NOMO-1 treated with DMSO at 0.1 percent for 48 hours (cell line): ENCODE results near the gene KLRC1.
"Not testable (repeated sequence)": the region's sequence is repeated elsewhere in the genome, so short reads cannot be mapped to it uniquely, and the experiment has no call there.

Source experiments
- DNase-seq: peaks from one replicate; lab custom pipeline; 2025; ENCODE audit not compliant: unreplicated experiment; lab: John Stamatoyannopoulos, UW

Gene KLRC1

GRCh38 chr12:10453156-10453555, at the start of gene KLRC1:
Gene KLRC1, minus strand, starts transcription at chr12:10453377. Its CDS starts 2,221 bp downstream, at chr12:10451156.
- DNase-seq: no peak

DNA sequence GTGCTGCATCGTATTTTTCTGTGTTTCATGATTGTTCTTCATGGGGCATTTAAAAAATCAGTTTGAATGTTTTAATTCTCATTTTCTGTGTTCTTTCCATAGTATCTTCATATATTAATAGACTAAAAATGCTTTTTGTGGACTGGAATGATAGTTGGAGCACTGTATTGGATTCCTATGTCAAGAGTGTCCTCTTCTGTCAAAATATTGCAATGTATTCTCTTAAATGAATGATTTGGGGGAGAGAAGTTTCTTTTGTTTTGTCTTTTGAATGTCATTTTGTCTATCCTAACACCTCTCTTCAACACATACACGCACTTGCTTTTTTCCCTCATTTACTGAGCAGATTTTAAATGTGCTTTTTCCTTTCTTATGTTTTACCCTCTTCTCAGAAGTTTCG, 47.9 kb upstream of the KLRC1 start:
- DNase-seq: peak; percentile 18

DNA sequence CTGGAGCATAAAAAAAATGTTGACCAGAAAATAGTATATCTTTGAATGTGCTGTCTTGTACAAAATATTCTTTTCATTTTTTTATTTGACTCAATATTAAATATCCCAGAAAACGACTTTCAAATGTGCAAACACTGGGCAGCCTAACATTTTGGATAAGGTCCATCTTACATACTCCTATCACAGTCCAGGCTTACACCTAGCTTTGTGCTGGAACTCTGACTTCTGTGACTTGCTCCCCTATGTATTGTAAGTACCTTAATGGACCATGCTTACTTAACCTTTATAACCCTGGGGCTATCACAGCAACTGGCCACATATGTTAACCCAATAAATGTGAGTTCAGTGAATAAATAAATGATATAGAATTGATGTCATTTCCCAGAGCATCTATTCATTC, 44.9 kb upstream of the KLRC1 start:
- DNase-seq: no peak

DNA sequence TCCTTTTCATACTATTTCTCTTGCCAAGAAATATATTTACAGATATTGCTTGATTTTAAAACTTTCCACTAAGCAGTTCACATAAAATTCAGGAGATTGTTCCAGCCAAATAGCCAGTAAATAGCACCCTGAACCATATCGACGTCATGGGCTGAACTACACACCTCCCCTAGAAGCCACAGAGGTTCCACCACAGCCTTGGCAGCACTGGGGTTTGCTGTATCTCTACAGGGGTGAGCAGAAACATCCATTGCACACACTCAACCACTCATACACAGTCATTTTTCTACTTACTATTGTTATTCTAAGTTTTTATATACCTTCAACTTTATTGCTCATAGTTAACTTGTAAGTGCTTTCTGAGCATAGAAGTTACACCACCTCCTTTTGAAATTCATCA, 44.4 kb upstream of the KLRC1 start:
- DNase-seq: no peak

DNA sequence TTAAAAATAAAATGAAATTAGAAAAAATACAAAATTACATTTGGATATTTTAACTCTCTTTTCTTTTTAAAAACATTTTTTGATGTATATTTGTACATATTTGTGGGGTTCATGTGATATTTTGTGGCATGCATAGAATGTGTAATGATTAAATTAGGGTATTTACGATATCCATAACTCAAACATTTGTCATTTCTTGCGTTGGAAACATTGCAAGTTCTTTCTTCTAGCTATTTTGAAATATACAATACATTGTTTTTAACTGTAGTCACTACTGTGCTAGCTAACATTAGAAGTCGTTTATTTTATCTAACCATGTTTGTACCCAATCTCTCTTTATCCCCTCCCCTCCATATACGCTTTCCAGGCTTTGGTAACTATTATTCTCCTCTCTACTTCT, 38.6 kb upstream of the KLRC1 start:
- DNase-seq: no peak

DNA sequence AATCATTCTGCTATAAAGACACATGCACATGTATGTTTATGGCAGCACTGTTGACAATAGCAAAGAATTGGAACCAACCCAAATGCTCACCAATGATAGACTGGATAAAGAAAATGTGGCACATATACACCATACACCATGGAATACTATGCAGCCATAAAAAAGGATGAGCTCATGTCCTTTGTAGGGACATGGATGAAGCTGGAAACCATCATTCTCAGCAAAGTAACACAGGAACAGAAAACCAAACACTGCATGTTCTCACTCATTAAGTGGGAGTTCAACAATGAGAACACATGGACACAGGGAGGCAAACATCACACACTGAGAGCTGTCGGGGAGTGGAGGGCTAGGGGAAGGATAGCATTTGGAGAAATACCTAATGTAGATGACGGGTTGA, 34.2 kb upstream of the KLRC1 start:
- not testable (repeated sequence) for DNase-seq

DNA sequence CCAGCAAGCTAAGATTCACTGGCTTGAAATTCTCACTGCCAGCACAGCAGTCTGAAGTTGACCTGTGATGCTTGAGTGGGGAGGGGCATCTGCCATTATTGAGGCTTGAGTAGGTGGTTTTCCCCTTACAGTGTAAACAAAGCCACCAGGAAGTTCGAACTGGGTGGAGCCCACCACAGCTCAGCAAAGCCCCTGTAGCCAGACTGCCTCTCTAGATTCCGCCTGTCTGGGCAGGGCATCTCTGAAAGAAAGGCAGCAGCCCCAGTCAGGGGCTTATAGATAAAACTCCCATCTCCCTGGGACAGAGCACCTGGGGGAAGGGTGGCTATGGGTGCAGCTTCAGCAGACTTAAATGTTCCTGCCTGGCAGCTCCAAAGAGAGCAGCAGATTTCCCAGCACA, 28.7 kb upstream of the KLRC1 start:
- DNase-seq: not testable (repeated sequence)

DNA sequence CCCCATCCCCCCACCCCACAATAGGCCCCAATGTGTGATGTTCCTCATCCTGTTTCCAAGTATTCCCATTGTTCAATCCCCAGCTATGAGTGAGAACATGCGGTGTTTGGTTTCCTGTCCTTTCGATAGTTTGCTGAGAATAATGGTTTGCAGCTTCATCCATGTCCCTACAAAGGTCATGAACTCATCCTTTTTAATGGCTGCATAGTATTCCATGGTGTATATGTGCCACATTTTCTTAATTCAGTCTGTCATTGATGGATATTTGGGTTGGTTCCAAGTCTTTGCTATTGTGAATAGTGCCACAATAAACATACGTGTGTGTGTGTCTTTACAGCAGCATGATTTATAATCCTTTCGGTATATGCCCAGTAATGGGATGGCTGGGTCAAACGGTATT, 19.6 kb upstream of the KLRC1 start:
- not testable (repeated sequence) for DNase-seq

DNA sequence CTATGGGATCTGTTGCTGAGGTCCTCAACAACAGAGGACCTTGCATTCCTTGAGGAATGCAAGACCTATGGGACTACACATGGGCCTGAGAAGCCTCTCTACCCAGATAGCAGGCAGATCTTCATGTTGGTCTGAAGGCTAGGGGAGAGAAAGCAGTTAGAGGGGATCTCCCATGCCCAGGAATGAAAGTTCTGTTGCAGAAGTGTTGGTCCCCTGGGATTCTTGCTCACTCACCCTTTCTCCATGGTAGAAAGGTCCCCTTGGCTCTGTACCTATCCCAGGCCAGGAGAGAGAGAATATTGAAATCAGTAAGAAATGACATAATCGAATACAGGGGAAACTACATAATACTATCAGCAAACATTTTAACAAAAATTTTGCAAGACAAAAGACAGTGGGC, 16.5 kb upstream of the KLRC1 start:
- DNase-seq: no peak

DNA sequence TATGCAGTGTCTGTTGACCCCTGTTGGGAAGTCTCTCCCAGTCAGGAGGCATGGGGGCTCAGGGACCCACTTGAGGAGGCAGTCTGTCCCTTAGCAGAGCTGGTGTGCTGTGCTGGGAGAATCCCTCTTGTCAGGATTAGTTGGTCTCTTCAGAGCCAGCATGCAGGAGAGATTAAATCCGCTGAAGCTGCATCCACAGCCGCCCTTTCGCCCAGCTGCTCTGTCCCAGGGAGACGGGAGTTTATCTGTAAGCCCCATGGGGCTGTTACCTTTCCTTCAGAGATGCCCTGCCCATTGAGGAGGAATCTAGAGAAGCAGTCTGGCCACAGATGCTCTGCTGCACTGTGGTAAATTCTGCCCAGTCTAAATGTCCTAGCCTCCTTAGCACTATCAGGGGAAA, 13.1 kb upstream of the KLRC1 start:
- DNase-seq: no peak

DNA sequence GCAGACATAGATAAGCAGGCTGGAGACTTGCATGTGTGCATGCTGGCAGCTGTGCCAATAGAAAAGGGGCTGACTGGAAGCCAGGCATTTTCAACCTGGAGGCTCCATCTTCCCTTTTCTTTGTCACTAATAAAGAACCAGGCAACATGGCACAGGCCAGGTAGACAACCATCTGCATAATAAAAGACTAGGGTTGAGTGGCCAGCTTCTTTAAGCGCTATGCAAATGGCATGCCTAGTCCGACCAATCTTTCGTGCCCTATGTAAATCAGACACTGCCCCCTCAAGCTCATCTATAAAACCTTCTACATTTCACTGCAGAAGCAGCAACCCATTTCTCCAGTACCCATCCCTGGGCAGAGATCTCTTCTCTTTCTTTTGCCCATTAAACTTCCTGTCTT, 4.6 kb upstream of the KLRC1 start:
- DNase-seq: no peak

- no peak for DNase-seq
Observed at GRCh38 chr12:10456856-10457255, 3.7 kb upstream of the KLRC1 start.

DNA sequence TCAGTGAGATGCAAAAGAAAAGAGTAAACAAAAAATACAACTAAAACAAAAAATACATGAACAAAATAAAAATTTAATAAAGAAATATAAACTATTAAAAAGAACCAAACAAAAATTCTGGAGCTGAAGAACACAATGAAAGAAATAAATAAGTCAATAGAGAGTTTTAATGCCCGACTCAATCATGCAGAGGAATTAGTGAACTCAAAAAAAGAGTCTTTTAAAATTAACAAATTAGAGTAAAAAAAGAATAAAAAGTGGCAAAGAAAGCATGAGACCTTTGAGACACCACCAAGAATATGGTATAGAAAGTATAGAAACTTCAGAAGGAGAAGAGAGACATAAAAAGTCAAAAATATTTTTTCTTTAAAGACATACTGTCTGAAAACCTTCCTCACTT, 2.6 kb upstream of the KLRC1 start:
- DNase-seq: no peak

GRCh38 chr12:10454531-10454930, 1.4 kb upstream of the KLRC1 start:
- DNase-seq: no peak

GRCh38 chr12:10448236-10448635, 4.9 kb downstream of the KLRC1 start:
- DNase-seq: no peak

DNA sequence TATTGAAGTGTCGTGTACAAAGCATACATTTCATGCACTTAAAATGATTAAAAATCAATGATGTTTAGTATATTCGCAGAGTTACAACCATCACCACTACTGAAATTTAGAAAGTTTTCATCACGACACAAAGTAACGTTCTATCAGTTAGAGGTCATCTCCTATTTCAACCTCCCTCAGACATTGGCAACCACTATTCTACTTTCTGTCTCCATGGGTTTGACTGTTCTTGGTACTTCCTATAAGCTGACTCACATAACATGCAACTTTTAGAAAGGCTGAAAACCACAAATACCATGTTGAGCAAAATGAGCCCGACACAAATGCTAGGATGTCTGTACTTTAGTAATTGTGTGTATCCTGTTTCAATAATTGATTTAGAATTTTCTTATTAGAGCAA, 7.1 kb downstream of the KLRC1 start:
- DNase-seq: not testable (repeated sequence)

DNA sequence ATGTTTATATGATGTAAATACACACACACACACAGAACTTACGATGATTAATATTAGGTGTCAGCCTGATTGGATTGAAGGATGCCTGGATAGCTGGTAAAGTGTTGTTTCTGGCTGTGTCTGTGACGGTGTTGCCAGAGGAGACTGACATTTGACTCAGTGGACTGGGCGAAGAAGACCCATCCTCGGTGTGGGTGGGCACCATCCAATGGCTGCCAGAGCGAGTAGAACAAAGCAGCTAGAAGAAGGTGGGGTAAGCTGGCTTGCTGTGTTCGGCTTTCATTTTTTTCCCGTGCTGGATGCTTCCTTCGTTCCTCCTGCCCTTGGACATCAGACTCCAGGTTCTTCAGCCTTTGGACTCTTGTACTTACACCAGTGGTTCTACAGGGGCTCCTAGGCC, 12.0 kb downstream of the KLRC1 start:
- not testable (repeated sequence) for DNase-seq

- not testable (repeated sequence) for DNase-seq
Observed at GRCh38 chr12:10439608-10440274, 13.4 kb downstream of the KLRC1 start.

DNA sequence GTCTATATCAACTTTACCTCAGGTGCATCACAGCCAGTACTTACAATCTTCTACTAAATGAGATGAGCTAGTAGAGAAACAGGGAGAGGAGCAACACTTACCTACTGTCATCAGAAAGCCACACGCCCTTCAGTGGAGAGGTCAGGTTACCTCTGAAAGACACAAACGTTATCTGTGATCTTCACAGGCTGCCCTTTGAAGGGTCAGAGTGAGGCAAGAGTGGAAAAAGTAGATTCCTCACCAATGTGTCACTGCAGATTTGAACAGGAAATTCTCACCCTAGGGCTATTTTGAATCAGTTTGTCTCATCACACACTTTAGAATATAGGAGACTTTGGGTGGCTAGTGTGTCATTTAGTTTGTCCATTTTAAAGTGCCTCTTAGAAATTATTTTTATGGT, 15.6 kb downstream of the KLRC1 start:
- not testable (repeated sequence) for DNase-seq

DNA sequence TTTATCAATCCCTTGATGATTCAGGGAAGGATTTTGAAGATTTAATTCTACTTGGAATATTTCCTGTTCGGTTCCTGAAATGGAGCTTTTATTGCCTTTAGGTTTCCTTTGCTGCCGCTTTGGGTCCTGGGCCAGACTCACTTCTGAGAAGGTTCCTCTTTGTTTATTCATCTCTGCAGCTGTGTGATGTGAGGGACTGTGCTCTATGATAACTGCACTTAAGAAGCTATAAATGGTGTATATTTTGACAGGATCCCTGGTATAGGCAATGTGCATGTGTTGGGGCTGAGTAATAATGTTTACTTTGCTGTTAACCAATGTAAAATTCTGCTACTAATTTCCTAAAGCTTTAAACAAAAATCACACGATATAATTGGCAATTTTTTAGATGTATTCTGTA, 17.4 kb downstream of the KLRC1 start, which contains the start of gene KLRC2:
KLRC2 (minus strand) TSS at position 195 of the 400 bp plus-strand sequence; CDS start at position 171, 24 bp downstream.
- DNase-seq: peak; percentile 30

GRCh38 chr12:10430623-10431022, 22.6 kb downstream of the KLRC1 start:
- DNase-seq: peak; percentile 31

GRCh38 chr12:10425938-10426337, 27.2 kb downstream of the KLRC1 start:
- DNase-seq: not testable (repeated sequence)

GRCh38 chr12:10424260-10424899, 28.8 kb downstream of the KLRC1 start:
- not testable (repeated sequence) for DNase-seq
